Jurkat, Clone E6-1 (cell line): ENCODE results near the gene SHE.

Experiments used
- DNase-seq: peaks from one replicate; pipeline ENCODE4 v3.0.0-alpha.2; 2011; ENCODE audit warnings: low read depth, low spot score
- H3K4me3 ChIP-seq: 2 replicates; pipeline ENCODE4 v1.5.1; 2011; ENCODE audit warnings: mild to moderate bottlenecking, low read length, control low read depth, moderate library complexity

Gene SHE

GRCh38 chr1:154460695-154461260, 41.4 kb downstream of the SHE start:
- no peak for DNase-seq
- no peak overlapping the region for H3K4me3 ChIP-seq

GRCh38 chr1:154459080-154459479, 43.1 kb downstream of the SHE start:
- H3K4me3 ChIP-seq: no peak overlapping the region
- no peak for DNase-seq

- no peak for DNase-seq
Observed at GRCh38 chr1:154456631-154457030, 45.6 kb downstream of the SHE start.

DNA sequence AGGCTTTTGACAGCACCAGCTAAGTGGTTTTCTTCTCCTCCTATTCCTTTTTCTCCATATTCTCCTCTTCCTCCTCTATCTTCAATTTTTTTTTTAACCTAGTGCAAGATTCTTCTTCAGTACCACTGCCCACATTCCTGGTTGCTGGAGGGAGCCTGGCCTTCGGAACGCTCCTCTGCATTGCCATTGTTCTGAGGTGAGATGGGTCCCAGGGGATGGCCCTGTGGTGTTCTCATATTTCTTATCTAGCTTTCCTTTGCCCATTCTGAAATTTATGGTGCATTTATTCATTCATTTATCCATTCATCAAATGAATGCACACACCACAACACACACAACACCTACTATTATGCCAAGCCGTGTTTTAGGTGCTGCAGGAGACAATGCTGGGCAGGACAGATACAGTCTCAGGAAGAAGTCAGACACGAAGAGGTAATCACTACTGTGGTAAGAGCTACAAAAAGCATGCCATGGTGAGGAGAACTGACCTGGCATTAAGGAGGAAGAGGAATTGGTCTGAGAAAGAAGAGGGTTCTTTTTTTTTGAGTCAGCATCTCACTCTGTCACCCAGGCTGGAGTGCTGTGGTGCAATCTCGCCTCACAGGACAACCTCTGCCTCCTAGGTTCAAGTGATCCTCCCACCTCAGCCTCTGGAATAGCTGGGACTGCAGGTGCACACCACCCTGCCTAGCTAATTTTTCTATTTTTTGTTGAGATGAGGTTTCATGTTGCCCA, 47.7 kb downstream of the SHE start:
- DNase-seq: no peak

More at GRCh38 chr1:154456631-154457030, 45.6 kb downstream of the SHE start:
- H3K4me3 ChIP-seq: no peak overlapping the region

GRCh38 chr1:154453574-154454352, 48.4 kb downstream of the SHE start:
- no peak for DNase-seq
- H3K4me3 ChIP-seq: no peak overlapping the region

More for the DNA sequence above, 47.7 kb downstream of the SHE start:
- H3K4me3 ChIP-seq: no peak overlapping the region

DNA sequence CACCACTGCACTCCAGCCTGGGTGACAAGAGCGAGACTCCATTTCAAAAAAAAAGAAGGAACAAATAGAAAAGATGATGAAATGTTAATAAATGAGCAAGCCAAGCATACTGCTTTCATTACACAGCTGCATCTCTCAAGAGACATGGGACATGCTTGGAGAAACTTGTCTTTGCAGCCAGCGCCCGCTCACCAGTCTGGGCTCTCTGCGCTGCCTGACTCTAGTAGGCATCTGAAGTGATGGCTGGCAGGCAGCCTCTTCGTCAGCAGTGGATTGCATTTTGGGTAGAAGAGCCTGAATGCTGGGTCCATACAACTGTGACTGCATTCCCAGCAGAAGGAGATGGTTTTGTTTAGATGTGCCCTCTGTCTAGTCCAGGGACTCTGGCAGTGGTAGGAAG, 49.1 kb downstream of the SHE start:
- H3K4me3 ChIP-seq: no peak overlapping the region
- no peak for DNase-seq

GRCh38 chr1:154448331-154448811, 53.8 kb downstream of the SHE start:
- no peak overlapping the region for H3K4me3 ChIP-seq
- DNase-seq: peak; percentile 42

DNA sequence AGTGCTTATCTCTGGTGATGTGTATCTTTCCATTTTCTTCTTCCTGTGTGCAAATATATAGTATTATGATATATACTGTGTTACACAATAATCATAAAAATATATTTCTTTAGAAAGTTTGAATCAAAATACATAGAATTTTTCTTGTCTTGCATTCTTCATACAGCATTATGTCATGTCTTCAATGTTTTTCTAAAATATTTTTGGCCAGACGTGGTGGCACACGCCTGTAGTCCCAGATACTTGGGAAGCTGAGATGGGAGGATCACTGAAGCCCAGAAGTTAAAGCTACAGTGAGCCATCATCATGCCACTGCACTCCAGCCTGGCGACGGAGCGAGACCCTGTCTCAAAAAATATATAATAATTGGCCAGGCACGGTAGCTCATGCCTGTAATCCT, 55.4 kb downstream of the SHE start:
- no peak overlapping the region for H3K4me3 ChIP-seq
- DNase-seq: no peak

DNA sequence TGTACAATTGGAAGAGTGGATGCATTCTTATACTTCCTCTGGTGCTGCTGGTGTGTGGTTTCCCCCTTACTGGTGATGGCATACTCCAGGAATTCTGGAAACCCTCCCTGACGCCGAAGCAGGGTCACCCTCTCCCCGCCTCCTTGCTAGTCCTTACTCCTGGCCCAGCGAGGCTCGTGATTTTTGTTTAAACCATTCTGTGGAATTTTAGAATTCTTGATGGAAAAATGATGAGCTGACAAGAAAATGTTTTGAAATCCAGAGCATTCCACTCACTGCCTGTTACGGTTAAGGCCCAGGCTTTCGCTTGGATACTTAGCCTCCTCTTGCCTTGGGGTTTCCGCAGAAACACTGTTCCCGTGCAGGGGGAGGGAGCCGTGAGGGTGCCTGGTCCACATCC, 55.9 kb downstream of the SHE start:
- no peak overlapping the region for H3K4me3 ChIP-seq
- DNase-seq: no peak

GRCh38 chr1:154445040-154445472, 57.2 kb downstream of the SHE start:
- peak; percentile 19 for DNase-seq

GRCh38 chr1:154443274-154444013, 58.8 kb downstream of the SHE start:
- no peak for DNase-seq
- H3K4me3 ChIP-seq: no peak overlapping the region

More at GRCh38 chr1:154445040-154445472, 57.2 kb downstream of the SHE start:
- no peak overlapping the region for H3K4me3 ChIP-seq

DNA sequence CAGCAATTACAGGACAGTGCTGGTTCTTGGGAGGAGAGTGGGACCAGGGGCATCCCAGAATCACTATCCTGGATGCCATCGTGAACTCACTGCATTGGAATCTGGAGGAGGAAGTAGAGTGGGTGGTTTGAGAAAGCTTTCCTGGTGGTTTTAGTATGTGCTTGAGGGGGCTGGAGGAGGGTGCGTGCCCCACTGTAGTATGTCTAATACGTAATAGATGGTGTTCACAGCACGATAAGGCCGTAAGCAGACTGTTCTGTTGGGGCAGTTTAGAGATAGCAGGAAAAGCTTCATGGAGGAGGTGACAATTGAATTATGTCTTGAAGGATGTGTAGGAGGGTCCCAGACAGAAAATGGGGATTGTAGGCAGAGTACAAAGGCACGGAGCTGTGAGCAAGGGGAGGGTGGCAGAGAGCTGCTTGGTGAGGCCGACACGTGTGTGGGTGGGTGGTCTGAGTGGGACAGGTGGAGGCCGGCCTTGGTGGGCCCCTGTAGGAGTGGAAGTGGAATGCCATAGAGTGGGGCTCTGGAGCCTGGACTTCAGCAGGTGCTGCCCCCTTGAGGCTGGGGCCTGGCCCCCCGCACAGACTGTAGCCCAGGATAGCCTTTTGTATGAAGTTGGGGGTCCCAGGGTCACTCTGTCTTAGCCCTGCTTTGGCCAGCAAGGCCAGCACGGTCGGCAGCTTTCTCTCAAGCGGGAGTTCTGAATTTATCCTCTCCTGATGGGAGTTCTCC, 60.0 kb downstream of the SHE start:
- no peak for DNase-seq
- H3K4me3 ChIP-seq: no peak overlapping the region

DNA sequence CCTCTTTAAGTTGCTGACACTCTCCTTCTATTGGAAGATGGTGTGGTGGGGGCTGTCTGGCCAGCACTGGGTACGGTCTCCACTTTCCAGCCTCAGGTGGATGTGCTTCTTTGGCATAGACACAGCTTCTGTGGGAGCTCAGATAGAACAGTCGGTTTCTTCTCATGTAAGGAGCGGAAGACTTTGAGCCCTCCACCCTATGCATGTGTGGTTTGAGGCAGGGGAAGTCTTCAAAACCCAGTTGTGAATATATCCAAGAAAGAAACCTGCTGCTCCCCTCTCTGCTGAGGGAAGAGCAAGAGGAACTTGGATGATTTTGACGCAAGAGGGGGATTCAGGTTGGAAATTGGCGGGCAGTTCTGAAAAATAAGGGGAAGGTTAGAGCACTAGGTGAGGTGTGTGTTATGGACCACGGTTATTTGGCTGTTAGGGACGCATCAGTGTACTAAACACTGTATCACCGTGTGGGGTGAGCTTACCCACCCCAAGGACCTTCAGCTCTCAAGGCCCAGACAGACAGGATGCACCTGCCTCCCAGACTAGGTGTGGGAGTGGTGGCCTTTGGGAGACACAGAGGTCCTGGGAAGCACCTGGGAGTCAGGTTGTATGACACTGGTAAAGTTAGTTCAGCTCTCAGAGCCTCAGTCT, 60.8 kb downstream of the SHE start:
- H3K4me3 ChIP-seq: no peak overlapping the region
- peak; percentile 27 for DNase-seq

DNA sequence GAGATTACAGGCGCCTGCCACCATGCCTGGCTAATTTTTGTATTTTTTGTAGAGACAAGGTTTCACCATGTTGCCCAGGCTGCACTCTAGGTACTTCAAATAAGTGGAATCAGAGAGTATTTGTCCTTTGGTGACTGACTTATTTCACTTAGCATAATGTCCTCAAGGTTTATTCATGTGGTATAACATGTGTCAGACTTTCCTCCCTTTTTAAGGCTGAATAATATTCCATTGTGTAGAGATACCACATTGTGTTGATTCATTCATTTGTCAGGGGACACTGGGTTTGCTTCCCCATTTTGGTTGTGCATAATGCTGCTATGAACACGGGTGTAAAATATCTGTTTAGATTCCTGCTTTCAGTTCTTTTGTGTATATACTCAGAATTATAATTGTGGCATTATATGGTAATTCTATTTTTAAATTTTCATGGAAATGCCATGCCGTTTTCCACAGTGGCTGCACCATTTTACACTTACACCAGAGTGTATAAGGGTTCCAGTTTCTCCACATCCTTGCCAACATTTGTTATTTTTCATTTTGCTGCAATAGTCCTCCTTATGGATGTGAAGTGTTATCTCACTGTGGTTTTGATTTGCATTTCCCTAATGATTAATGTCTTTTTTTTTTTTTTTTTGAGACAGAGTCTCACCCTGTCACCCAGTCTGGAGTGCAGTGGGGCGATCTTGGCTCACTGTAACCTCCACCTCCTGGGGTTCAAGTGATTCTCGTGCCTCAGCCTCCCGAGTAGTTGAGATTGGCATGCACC, 62.0 kb downstream of the SHE start:
- DNase-seq: no peak
- H3K4me3 ChIP-seq: no peak overlapping the region

- DNase-seq: no peak
- no peak overlapping the region for H3K4me3 ChIP-seq
Observed at GRCh38 chr1:154436433-154436832, 65.8 kb downstream of the SHE start.

DNA sequence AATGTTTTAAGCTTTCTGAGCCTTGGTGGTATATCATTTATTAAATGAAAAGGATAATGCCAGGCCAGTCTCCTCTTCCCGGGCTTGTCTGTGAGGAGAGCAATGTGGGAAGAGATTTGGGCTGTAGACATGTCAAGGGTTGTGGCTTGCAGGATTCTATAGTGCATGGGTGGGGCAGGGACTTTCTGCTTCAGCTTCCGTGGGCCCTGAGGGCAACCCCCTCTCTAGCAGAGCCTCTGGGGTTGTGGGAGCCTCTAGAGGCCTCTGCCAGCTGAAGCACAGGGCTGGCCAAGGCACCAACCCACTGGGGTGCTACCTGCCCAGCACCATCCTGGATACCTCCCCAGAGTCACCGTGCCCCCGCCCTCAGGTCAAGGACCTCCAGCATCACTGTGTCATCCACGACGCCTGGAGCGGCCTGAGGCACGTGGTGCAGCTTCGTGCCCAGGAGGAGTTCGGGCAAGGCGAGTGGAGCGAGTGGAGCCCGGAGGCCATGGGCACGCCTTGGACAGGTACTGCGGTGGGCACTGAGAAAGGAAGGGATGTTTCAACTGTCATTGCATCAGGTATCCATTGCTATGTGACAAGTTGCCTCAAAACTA, 66.5 kb downstream of the SHE start:
- H3K4me3 ChIP-seq: no peak overlapping the region
- no peak for DNase-seq
